Pancreas (tissue), 10 donors: ENCODE results near the gene OGA. TPM values are rescaled to one million over a fixed set of nuclear protein-coding genes. Genes with fewer than 3 reads are reported as not detected.

Experiments used
- ATAC-seq, 4 donors: fragments of 200-7000 bp; cut with Tn5 transposase; one replicate each; pipeline versions ENCODE4 v1.8.0 to v1.9.1; 2020; ENCODE audit warnings: mild to moderate bottlenecking in 4 of 4, moderate library complexity in 4 of 4
- DNase-seq, 6 donors: peaks; one replicate each; pipeline ENCODE4 v3.0.0-alpha.2; 2020
- FAIRE-seq: peaks from 2 replicates; lab custom pipeline; 2012; peaks lifted over from hg19 to GRCh38; lab: Jason Lieb, UNC
- H3K27ac ChIP-seq, 4 donors: fragments of 200-600 bp; sonication (generic); 1 replicate in 3 of 4; 2 replicates in 1 of 4; pipeline versions ENCODE4 v1.5.0 to v1.8.0; 2020
- H3K27me3 ChIP-seq, 4 donors: fragments of 200-600 bp; one replicate each; pipeline ENCODE4 v1.8.0; 2021
- H3K36me3 ChIP-seq, 3 donors: fragments of 200-600 bp; sonication (generic) in 1 of 3; one replicate each; pipeline versions ENCODE4 v1.5.0 to v1.8.0; 2020 to 2021
- H3K4me1 ChIP-seq, 3 donors: fragments of 200-600 bp; one replicate each; pipeline ENCODE4 v1.8.0; 2021
- H3K4me3 ChIP-seq, 4 donors: fragments of 200-600 bp; sonication (generic) in 2 of 4; one replicate each; pipeline versions ENCODE4 v1.5.0 to v1.8.0; 2020 to 2021
- H3K9me3 ChIP-seq, 4 donors: fragments of 200-600 bp; one replicate each; pipeline ENCODE4 v1.8.0; 2021
- WGBS, 2 donors: extraction: QIAGEN DNeasy Blood & Tissue Kit; methylation state at CpG; one replicate each; pipeline ENCODE4 v1.1.7; 2013; 5-methylcytosine and 5-hydroxymethylcytosine counted together
- intact Hi-C, 3 donors: fragments of 100-400 bp; cut with DNase I; formaldehyde crosslinking; loops; one replicate each; pipeline versions ENCODE4 v1.11.1 to v1.14.2; 2022
- polyA plus RNA-seq, 2 donors: library from polyadenylated mRNA; stranded (reverse); fragments of 200-250 nt; gene quantifications; one replicate each; pipeline ENCODE4 v1.2.3, GENCODE V29; 2013
- total RNA-seq, 6 donors: library from RNA; stranded (reverse); fragmentation: NEBNext Ultra II Directional in 4 of 6; extraction: Animal tissue kit (Norgen Biotek cat#: 25700) in 4 of 6; gene quantifications; one replicate each; pipeline versions ENCODE4 v1.2.1 to v1.2.4, GENCODE V29; 2021 to 2023
- TF ChIP-seq, protein P1 (sequence below), 4 donors: fragments of 200-600 bp; sonication (generic) in 3 of 4; IDR thresholded peaks; one replicate each; pipeline versions ENCODE4 v1.5.0 to v1.8.0; 2021; ENCODE audit warnings: antibody characterized with exemption in 4 of 4
- donor health status: healthy with polysubstance abuse.
- donor health status: DM: no; HTN: no; CAD: no; lungs with moderate emphysema.
- donor health status: DM: no; HTN: no; CAD: no.
- donor health status: control.
- donor health status: control.
- donor health status: Bipolar disorder and iron deficiency.
- donor health status: DM: yes; HTN: yes; CAD: no.
- donor health status: DM: no; HTN: no; CAD: no.
- donor health status: DM: no; HTN: no; CAD: no.
- donor health status: DM: yes; HTN: yes; CAD: no.

Gene OGA
- total RNA-seq (10 to 100 TPM; 29.3 to 57.3 (median 32.2) TPM), polyA plus RNA-seq (10 to 100 TPM; 29.8 to 47.2 TPM)

DNA sequence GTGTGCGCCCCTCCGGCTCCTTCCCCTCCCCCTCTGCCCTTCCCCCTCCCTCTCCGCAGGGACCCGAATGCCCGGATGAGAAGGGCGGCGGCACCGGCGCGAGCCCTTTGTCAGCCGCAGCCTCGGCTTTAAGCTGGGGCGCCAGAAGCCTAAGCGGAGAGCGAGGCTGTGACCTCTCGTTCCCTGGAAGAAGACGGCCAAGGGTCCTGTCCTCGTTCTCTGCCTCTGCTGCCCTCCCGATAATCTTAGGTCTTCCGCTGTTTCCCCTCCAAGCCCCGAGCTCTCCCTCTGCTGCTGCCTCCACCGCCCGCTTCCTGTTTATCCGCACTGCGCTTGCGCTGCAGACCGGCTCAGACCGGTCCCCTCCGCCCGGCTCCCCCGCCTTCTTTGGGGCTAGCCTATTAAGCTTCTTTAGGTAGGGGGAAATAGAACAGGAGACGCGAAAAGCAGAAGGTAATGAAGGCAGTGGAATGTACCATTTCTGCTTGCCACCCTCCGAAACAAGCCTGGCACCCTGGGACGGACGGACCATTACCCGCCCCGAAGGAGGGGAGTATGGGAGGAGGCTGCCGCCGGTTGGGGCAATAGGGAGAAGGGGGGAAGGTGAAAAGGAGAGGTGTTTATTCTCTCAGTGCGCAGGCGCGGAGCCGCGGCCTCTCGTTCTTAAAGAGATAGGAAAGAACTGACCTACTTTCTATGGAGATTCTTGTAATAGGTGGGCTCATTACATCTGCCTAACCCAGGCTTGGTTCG, at the start of gene OGA:
OGA (minus strand) TSS at position 326 of the 753 bp plus-strand sequence. CDS start 422 bp downstream, outside the sequence.
- no peaks in the 10 kb centered on the region for H3K27me3 ChIP-seq
- H3K27ac ChIP-seq, result peak within 1 kb of the TSS; percentile 39 to 92 (median 81)
- DNase-seq, result peak; percentile 97 to 100 (median 98)
- H3K36me3 ChIP-seq, result no peaks in the 10 kb centered on the region
- ATAC-seq, result peak; percentile 90 to 94 (median 91)
- intact Hi-C loops, result no loop called here
- H3K4me3 ChIP-seq, result peak within 1 kb of the TSS; percentile 83 to 99 (median 98)
- TF ChIP-seq, protein P1, sequence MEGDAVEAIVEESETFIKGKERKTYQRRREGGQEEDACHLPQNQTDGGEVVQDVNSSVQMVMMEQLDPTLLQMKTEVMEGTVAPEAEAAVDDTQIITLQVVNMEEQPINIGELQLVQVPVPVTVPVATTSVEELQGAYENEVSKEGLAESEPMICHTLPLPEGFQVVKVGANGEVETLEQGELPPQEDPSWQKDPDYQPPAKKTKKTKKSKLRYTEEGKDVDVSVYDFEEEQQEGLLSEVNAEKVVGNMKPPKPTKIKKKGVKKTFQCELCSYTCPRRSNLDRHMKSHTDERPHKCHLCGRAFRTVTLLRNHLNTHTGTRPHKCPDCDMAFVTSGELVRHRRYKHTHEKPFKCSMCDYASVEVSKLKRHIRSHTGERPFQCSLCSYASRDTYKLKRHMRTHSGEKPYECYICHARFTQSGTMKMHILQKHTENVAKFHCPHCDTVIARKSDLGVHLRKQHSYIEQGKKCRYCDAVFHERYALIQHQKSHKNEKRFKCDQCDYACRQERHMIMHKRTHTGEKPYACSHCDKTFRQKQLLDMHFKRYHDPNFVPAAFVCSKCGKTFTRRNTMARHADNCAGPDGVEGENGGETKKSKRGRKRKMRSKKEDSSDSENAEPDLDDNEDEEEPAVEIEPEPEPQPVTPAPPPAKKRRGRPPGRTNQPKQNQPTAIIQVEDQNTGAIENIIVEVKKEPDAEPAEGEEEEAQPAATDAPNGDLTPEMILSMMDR (IDR thresholded peaks at IDR 0.05), result no peak
- whole genome bisulfite sequencing, 2 donors, result 0% methylated on average over 44 to 47 of the region's 47 CpGs
- peak; percentile 97 for FAIRE-seq
- no peaks in the 10 kb centered on the region for H3K9me3 ChIP-seq
- peaks cover 10 to 24% (median 15%) of the 10 kb centered on the region in 3 donors for H3K4me1 ChIP-seq

DNA sequence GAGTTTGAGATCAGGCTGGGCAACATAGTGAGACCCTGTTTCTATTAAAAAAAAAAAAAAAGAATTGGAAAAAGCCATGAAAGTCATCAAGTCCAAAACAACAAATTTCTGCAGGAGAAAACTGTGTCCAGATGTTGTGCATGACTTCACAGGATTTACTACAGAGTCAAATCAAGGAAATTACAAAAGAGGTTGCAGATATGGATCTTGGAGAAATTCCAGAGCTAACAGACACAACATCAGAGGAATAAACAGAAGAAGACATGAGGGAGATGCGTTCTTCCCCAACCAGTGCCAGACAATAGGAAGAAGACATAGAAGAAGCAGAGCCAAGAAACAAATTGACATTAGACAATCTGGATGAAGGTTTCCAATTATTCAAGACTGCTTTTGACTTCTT, 49.7 kb upstream of the OGA start:
- H3K4me3 ChIP-seq, result no peak overlapping the region
- no peaks in the 10 kb centered on the region for H3K9me3 ChIP-seq
- ATAC-seq (no peak), FAIRE-seq (no peak), DNase-seq (no peak)
- intact Hi-C loops, result no loop called here
- no peaks in the 10 kb centered on the region for H3K4me1 ChIP-seq
- 63 to 71% methylated on average over 1 of the region's 1 CpG for WGBS, 2 donors
- H3K27ac ChIP-seq, result no peak overlapping the region
- no peaks in the 10 kb centered on the region for H3K27me3 ChIP-seq
- TF ChIP-seq, protein P1 (IDR thresholded peaks at IDR 0.05), result no peak
- H3K36me3 ChIP-seq, result no peaks in the 10 kb centered on the region

DNA sequence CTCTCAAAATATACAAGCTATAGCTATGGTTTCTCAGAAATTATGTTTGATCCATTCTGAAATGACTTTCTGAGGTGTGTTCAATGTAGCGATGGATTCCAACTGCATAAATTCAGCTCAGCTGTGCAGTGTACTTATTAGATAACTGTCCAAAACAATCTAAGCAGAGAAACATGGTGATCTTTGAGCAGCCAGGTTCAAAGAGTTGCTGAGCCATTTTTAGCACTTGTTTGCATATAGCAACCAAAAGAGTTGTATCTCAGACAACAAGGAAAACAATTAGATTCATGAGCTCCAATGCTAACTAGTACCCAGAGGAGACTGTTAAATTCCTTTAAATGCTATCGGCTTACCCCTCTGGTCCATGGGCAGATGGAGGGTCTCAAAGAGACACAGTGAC, 41.3 kb upstream of the OGA start:
- TF ChIP-seq, protein P1 (IDR thresholded peaks at IDR 0.05), result no peak
- intact Hi-C loops, result no loop called here
- ATAC-seq (no peak), FAIRE-seq (no peak), DNase-seq (no peak)
- H3K27ac ChIP-seq, result no peak overlapping the region
- peaks cover 0 to 5% (median 0%) of the 10 kb centered on the region in 3 donors for H3K4me1 ChIP-seq
- WGBS, 2 donors, result 94 to 98% methylated on average over 2 of the region's 2 CpGs
- H3K36me3 ChIP-seq, result no peaks in the 10 kb centered on the region
- no peak overlapping the region for H3K4me3 ChIP-seq
- H3K9me3 ChIP-seq, result no peaks in the 10 kb centered on the region
- H3K27me3 ChIP-seq, result no peaks in the 10 kb centered on the region

DNA sequence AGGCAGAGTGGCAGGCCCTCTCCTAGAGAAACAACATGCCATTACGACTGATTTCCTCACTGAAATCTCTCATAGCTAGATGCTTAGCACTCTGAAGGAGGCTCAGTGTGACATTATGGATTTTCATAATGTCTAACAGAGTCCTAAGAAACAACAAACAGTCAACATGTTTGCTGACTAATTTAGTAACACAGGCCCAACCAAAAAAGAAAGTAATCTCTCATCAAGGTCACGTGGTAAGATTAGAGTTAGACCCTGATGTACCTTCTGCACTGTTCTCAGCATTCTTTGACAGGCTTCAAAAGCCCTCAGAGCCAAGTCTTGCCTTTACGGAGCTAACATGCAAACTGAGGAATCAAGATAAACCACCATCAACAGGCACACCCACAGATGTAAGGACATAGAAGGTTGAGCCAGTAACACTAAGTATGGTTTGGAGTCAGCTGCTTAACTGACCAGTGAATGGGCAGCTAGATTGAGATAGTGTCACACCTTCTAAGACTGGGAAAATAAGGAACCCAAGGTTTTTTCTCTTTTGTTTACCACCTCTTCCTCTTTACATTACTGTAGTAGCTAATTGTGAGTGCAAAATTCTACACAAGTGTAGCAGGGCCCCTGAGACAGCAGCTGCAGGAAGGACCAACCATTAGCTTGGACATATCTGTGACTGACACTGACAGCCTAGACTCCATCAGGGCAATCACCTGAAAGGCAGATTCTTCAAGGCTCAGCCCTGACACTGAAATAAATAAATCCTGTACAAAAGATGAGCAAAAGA, 40.7 kb upstream of the OGA start:
- no peaks in the 10 kb centered on the region for H3K27me3 ChIP-seq
- TF ChIP-seq, protein P1 (IDR thresholded peaks at IDR 0.05), result no peak
- no peak for DNase-seq
- intact Hi-C loops, result no loop called here
- peak in 1 of 4 donors; percentile 17 for ATAC-seq
- H3K4me1 ChIP-seq, result peaks cover 0 to 5% (median 0%) of the 10 kb centered on the region in 3 donors
- no peak overlapping the region for H3K27ac ChIP-seq
- no peaks in the 10 kb centered on the region for H3K36me3 ChIP-seq
- H3K9me3 ChIP-seq, result no peaks in the 10 kb centered on the region
- H3K4me3 ChIP-seq, result no peak overlapping the region
- FAIRE-seq, result no peak
- 47 to 49% methylated on average over 3 of the region's 3 CpGs for WGBS, 2 donors
